AG20443 (cell line): Measurements from ENCODE around the gene WDTC1.
A peak's percentile ranks its signal among the peaks of the same experiment; 100 is the strongest.

ENCODE experiments used
- DNase-seq: peaks from one replicate; pipeline ENCODE4 v3.0.0; 2012; ENCODE audit warnings: low spot score, mixed read lengths

Gene WDTC1

GRCh38 chr1:27336756-27337155 is 102.3 kb downstream of the WDTC1 start:
- DNase-seq, result peak; percentile 4

- no peak for DNase-seq
Observed at GRCh38 chr1:27338751-27339150, 104.3 kb downstream of the WDTC1 start.

GRCh38 chr1:27339213-27339612 is 104.8 kb downstream of the WDTC1 start:
- DNase-seq, result no peak

GRCh38 chr1:27341525-27342252 is 107.3 kb downstream of the WDTC1 start, which contains the start of gene SYTL1:
Gene SYTL1, plus strand, starts transcription at chr1:27342022. Its CDS starts 3,313 bp downstream, at chr1:27345335.
- DNase-seq, result peak; percentile 84

GRCh38 chr1:27342391-27342777 is 108.0 kb downstream of the WDTC1 start:
- no peak for DNase-seq

GRCh38 chr1:27342778-27343638 is 108.6 kb downstream of the WDTC1 start:
- no peak for DNase-seq

GRCh38 chr1:27343639-27344025 is 109.2 kb downstream of the WDTC1 start:
- DNase-seq, result no peak

GRCh38 chr1:27345272-27345671 is 110.8 kb downstream of the WDTC1 start:
- no peak for DNase-seq

GRCh38 chr1:27346357-27346756 is 111.9 kb downstream of the WDTC1 start:
- no peak for DNase-seq

GRCh38 chr1:27346991-27347624 is 112.7 kb downstream of the WDTC1 start:
- DNase-seq, result no peak

- DNase-seq, result peak; percentile 45
Observed at GRCh38 chr1:27348861-27349783, 114.7 kb downstream of the WDTC1 start.

GRCh38 chr1:27349784-27350662 is 115.6 kb downstream of the WDTC1 start:
- peak; percentile 90 for DNase-seq

GRCh38 chr1:27350663-27351540 is 116.5 kb downstream of the WDTC1 start:
- peak; percentile 41 for DNase-seq

- no peak for DNase-seq
Observed at GRCh38 chr1:27351541-27352107, 117.2 kb downstream of the WDTC1 start.

GRCh38 chr1:27353166-27353565 is 118.7 kb downstream of the WDTC1 start:
- DNase-seq, result no peak

GRCh38 chr1:27353629-27354028 is 119.2 kb downstream of the WDTC1 start:
- no peak for DNase-seq

GRCh38 chr1:27355683-27356082 is 121.3 kb downstream of the WDTC1 start:
- no peak for DNase-seq

GRCh38 chr1:27356277-27356618 is 121.8 kb downstream of the WDTC1 start:
- no peak for DNase-seq

- no peak for DNase-seq
Observed at GRCh38 chr1:27356619-27357280, 122.3 kb downstream of the WDTC1 start.
